ENCODE measurements around the gene SYPL1. TPM values are rescaled to one million over a fixed set of nuclear protein-coding genes. Genes with fewer than 3 reads are reported as not detected.

The SYPL1 gene
- total and polyA plus RNA-seq, 2 donors (not counting 3 experiments of a cell fraction or from before 2014, with no cell fraction given) = 59.8 to 67.1 TPM

DNA sequence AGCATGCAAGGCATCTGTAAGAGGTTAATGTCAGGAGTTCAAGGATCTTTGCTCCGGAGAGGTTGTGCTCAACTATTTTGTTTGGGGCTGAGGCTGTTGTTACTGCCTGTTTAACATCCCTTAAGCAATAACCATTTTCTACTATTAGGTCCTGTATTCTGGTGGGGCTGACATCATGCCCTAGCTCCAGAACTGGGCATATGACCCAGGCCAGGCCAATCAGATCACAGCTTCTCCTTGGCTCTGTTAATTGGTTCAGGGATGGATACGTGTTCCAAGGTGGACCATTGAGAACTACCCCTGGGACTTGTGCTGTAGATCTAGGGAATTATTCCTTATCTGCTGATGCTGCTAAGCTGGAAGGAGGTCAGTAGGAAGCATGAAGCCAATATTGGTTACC, 67.0 kb downstream of the SYPL1 start:
- dilution Hi-C loops (cut with MboI; ENCODE audit: extremely low pct_ligation_motif_present, low sequenced_read_pairs) = no loop called here
- Histone ChIP-seq H4K20me1 (replicated peaks; ENCODE audit: control insufficient read depth, extremely low read depth, insufficient read depth, low read length) (no peaks in the 10 kb centered on the region), H3K27ac (ENCODE audit: insufficient read depth, low read depth, low read length) (no peak overlapping the region), H3K4me2 (ENCODE audit: insufficient read depth, low read length) (no peak overlapping the region), H3K27me3 (ENCODE audit: control insufficient read depth in 2 of 2, insufficient read depth in 2 of 2, low read length in 2 of 2) (peaks cover 12 to 15% of the 10 kb centered on the region in 2 experiments), H2AFZ (ENCODE audit: low read depth, low read length) (no peak overlapping the region), H3K4me3 (replicated peaks in 1 of 3; ENCODE audit: insufficient read depth in 1 of 3, low read depth in 1 of 3, low read length in 3 of 3) (no peak overlapping the region), H3K9me3 (replicated peaks; ENCODE audit: control insufficient read depth, insufficient read depth, low read length) (no peaks in the 10 kb centered on the region), H3K9me1 (replicated peaks; ENCODE audit: control insufficient read depth, extremely low read depth, insufficient read depth, low read length) (no peaks in the 10 kb centered on the region), H3K4me1 (ENCODE audit: control insufficient read depth, extremely low read depth, insufficient read depth, low read length) (no peaks in the 10 kb centered on the region), H3K79me2 (ENCODE audit: control insufficient read depth, insufficient read depth, low read length) (no peaks in the 10 kb centered on the region), H3K9ac (replicated peaks; ENCODE audit: extremely low read depth, insufficient read depth, low read length) (no peak overlapping the region), H3K36me3 (ENCODE audit: control insufficient read depth in 2 of 2, extremely low read depth in 1 of 2, insufficient read depth in 2 of 2, low read length in 2 of 2) (no peaks in the 10 kb centered on the region)
- intact Hi-C loops (cut with micrococcal nuclease) = loop anchor here (10.0 kb wide), 1 partner anchor 640 kb away; no protein-coding TSS in a partner anchor
- POLR2A ChIA-PET = no interaction called here
- no peak for TF ChIP-seq FOS (IDR thresholded peaks at IDR 0.05; ENCODE audit: borderline replicate concordance, insufficient read depth, low read length)
- no peak for TF ChIP-seq MYC (IDR thresholded peaks at IDR 0.05; ENCODE audit: low read depth, low read length)
- FAIRE-seq = no peak
- BruUV-seq (replicated peaks) = no TSS peak
- CTCF ChIA-PET = interaction anchor here (1.6 to 6.0 kb wide), 4 partner anchors 9 to 393 kb away, joined by 3 to 72 read pairs (median 16); no protein-coding TSS in a partner anchor
- DNase-seq (ENCODE audit: low read depth, low spot score) = no peak

DNA sequence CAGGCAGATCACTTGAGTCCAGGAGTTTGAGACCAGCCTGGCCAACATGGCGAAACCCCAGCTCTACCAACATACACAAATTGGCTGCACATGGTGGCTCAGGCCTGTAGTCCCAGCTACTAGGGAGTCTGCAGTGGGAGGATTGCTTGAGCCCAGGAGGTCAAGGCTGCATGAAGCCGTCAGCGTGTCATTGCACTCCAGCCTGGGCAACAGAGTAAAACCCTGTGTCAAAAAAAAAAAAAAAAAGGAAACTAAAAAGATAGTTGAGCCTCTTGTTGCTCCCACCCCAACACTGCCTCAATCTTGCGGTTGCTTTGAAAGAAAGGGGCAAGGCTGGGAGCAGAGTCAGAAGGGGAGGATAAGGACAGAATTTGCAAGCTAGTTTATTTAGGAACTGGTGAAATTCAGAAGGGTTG, 69.9 kb downstream of the SYPL1 start:
- H3K36me3 ChIP-seq (ENCODE audit: control insufficient read depth in 2 of 2, extremely low read depth in 1 of 2, insufficient read depth in 2 of 2, low read length in 2 of 2) = no peaks in the 10 kb centered on the region
- ChIA-PET CTCF (interaction anchor here (0.6 to 6.0 kb wide), 25 partner anchors 9 to 517 kb away, joined by 3 to 72 read pairs (median 4); no protein-coding TSS in a partner anchor), POLR2A (no interaction called here)
- no TSS peak for BruUV-seq (replicated peaks)
- FAIRE-seq (no peak), DNase-seq (ENCODE audit: low read depth, low spot score) (no peak)
- dilution Hi-C loops (cut with MboI; ENCODE audit: extremely low pct_ligation_motif_present, low sequenced_read_pairs) = no loop called here
- no peak overlapping the region for H3K27ac ChIP-seq (ENCODE audit: insufficient read depth, low read depth, low read length)
- peaks cover 9 to 12% of the 10 kb centered on the region in 2 experiments for H3K27me3 ChIP-seq (ENCODE audit: control insufficient read depth in 2 of 2, insufficient read depth in 2 of 2, low read length in 2 of 2)
- H3K79me2 ChIP-seq (ENCODE audit: control insufficient read depth, insufficient read depth, low read length) = no peaks in the 10 kb centered on the region
- no peaks in the 10 kb centered on the region for H3K9me1 ChIP-seq (replicated peaks; ENCODE audit: control insufficient read depth, extremely low read depth, insufficient read depth, low read length)
- intact Hi-C loops (cut with micrococcal nuclease) = loop anchor here (1.0 to 10.0 kb wide), 6 partner anchors 33 to 637 kb away; no protein-coding TSS in a partner anchor
- no peak overlapping the region for H3K9ac ChIP-seq (replicated peaks; ENCODE audit: extremely low read depth, insufficient read depth, low read length)
- H4K20me1 ChIP-seq (replicated peaks; ENCODE audit: control insufficient read depth, extremely low read depth, insufficient read depth, low read length) = no peaks in the 10 kb centered on the region
- no peak overlapping the region for H3K4me3 ChIP-seq (replicated peaks in 1 of 3; ENCODE audit: insufficient read depth in 1 of 3, low read depth in 1 of 3, low read length in 3 of 3)
- TF ChIP-seq, protein P1, sequence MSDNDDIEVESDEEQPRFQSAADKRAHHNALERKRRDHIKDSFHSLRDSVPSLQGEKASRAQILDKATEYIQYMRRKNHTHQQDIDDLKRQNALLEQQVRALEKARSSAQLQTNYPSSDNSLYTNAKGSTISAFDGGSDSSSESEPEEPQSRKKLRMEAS (IDR thresholded peaks at IDR 0.05; ENCODE audit: insufficient read depth, insufficient read length) = no peak
- TF ChIP-seq MYC (IDR thresholded peaks at IDR 0.05; ENCODE audit: low read depth, low read length) (no peak), EZH2 (IDR thresholded peaks at IDR 0.05; ENCODE audit: borderline replicate concordance, low read depth, low read length, severe bottlenecking) (no peak), JUN (IDR thresholded peaks at IDR 0.05; ENCODE audit: borderline replicate concordance, insufficient read depth, insufficient read length, low read depth) (no peak), GATA2 (IDR thresholded peaks at IDR 0.05; ENCODE audit: insufficient read depth, insufficient read length, low read depth, low read length) (no peak), FOS (IDR thresholded peaks at IDR 0.05; ENCODE audit: borderline replicate concordance, insufficient read depth, low read length) (no peak), POLR2AphosphoS5 (IDR thresholded peaks at IDR 0.05; ENCODE audit: insufficient read depth, low read depth, low read length) (no peak), POLR2A (IDR thresholded peaks at IDR 0.05; ENCODE audit: low read depth, low read length) (no peak)
- TF ChIP-seq, protein P2, sequence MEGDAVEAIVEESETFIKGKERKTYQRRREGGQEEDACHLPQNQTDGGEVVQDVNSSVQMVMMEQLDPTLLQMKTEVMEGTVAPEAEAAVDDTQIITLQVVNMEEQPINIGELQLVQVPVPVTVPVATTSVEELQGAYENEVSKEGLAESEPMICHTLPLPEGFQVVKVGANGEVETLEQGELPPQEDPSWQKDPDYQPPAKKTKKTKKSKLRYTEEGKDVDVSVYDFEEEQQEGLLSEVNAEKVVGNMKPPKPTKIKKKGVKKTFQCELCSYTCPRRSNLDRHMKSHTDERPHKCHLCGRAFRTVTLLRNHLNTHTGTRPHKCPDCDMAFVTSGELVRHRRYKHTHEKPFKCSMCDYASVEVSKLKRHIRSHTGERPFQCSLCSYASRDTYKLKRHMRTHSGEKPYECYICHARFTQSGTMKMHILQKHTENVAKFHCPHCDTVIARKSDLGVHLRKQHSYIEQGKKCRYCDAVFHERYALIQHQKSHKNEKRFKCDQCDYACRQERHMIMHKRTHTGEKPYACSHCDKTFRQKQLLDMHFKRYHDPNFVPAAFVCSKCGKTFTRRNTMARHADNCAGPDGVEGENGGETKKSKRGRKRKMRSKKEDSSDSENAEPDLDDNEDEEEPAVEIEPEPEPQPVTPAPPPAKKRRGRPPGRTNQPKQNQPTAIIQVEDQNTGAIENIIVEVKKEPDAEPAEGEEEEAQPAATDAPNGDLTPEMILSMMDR (IDR thresholded peaks at IDR 0.05; ENCODE audit: extremely low read depth in 1 of 2, insufficient read depth in 1 of 2, low read depth in 1 of 2, low read length in 2 of 2) = no peak
- no peak overlapping the region for H3K4me2 ChIP-seq (ENCODE audit: insufficient read depth, low read length)
- no peaks in the 10 kb centered on the region for H3K4me1 ChIP-seq (ENCODE audit: control insufficient read depth, extremely low read depth, insufficient read depth, low read length)
- no peaks in the 10 kb centered on the region for H3K9me3 ChIP-seq (replicated peaks; ENCODE audit: control insufficient read depth, insufficient read depth, low read length)
- no peak overlapping the region for H2AFZ ChIP-seq (ENCODE audit: low read depth, low read length)

Measured in endothelial cell of umbilical vein (primary cell).